Measurements from ENCODE around the gene SAMSN1. TPM values are rescaled to one million over a fixed set of nuclear protein-coding genes. Genes with fewer than 3 reads are reported as not detected.

The SAMSN1 gene
- total RNA-seq, 1 experiment from 2014 or later = 2.8 TPM

GRCh38 chr21:14526199-14526598 lies 19.9 kb downstream of the SAMSN1 start:
- Mint-ChIP-seq H3K4me3 (no peak overlapping the region), H3K27ac (no peak overlapping the region), H3K4me1 (peaks cover 0 to 3% of the 10 kb centered on the region in 2 experiments; a peak in 1 of 4 replicates), H3K27me3 (ENCODE audit: low read depth) (no peaks in the 10 kb centered on the region), H3K36me3 (ENCODE audit: insufficient read depth in 1 of 3, low read depth in 3 of 3) (no peaks in the 10 kb centered on the region), H3K9me3 (no peaks in the 10 kb centered on the region)
- no peaks in the 10 kb centered on the region for H3K79me1 ChIP-seq (ENCODE audit: insufficient read depth, low read depth, low read length, poor library complexity, severe bottlenecking)
- H3K18ac ChIP-seq (ENCODE audit: insufficient read length, low read depth, low read length) = no peak overlapping the region
- no peak overlapping the region for H3K27ac ChIP-seq (ENCODE audit: insufficient read length, low read depth, low read length)
- no peak overlapping the region for H3T11ph ChIP-seq (ENCODE audit: low read length)
- H3K4ac ChIP-seq (ENCODE audit: low read depth, low read length) = no peak overlapping the region
- no peak for TF ChIP-seq CTCF (conservative IDR thresholded peaks at IDR 0.05)
- no peak for DNase-seq
- no peak overlapping the region for H3K56ac ChIP-seq (ENCODE audit: insufficient read length, low read depth, low read length)
- no peak overlapping the region for H2BK12ac ChIP-seq (ENCODE audit: insufficient read length, low read depth, low read length)
- H2BK15ac ChIP-seq (ENCODE audit: low read depth, low read length) = no peak overlapping the region
- no peak overlapping the region for H2BK20ac ChIP-seq (ENCODE audit: low read depth, low read length, poor library complexity, severe bottlenecking)
- H3K9me3 ChIP-seq (ENCODE audit: control insufficient read depth, low read depth, low read length) = no peaks in the 10 kb centered on the region
- no peaks in the 10 kb centered on the region for H3K79me2 ChIP-seq (ENCODE audit: insufficient read depth, low read length)
- WGBS (ENCODE audit: extremely low coverage, insufficient read length, low lambda C conversion rate) = no CpG with 5 or more reads among the region's 3 CpGs
- H3K27me3 ChIP-seq (ENCODE audit: insufficient read depth, low read length) = no peaks in the 10 kb centered on the region
- H2AFZ ChIP-seq (ENCODE audit: low read length) = no peak overlapping the region
- H4K8ac ChIP-seq (replicated peaks; ENCODE audit: insufficient read length, low read depth, low read length) = no peak overlapping the region
- no peak overlapping the region for H2BK5ac ChIP-seq (ENCODE audit: insufficient read length, low read length)
- no peak overlapping the region for H3K14ac ChIP-seq (ENCODE audit: insufficient read depth, low read length)
- no peak overlapping the region for H2AK5ac ChIP-seq (ENCODE audit: insufficient read length, low read length)
- H4K5ac ChIP-seq (ENCODE audit: insufficient read length, low read depth, low read length) = no peak overlapping the region
- H4K20me1 ChIP-seq (ENCODE audit: control insufficient read depth, insufficient read depth, insufficient read length) = no peaks in the 10 kb centered on the region
- no peaks in the 10 kb centered on the region for H3K23me2 ChIP-seq (ENCODE audit: insufficient read length, low read depth, low read length, poor library complexity, severe bottlenecking)
- H3K4me2 ChIP-seq (ENCODE audit: insufficient read depth, insufficient read length, low read length) = no peak overlapping the region
- no peak overlapping the region for H2BK120ac ChIP-seq (ENCODE audit: low read depth, low read length, poor library complexity, severe bottlenecking)
- H3K4me1 ChIP-seq (ENCODE audit: insufficient read depth, low read length) = no peaks in the 10 kb centered on the region
- no peak overlapping the region for H4K91ac ChIP-seq (ENCODE audit: insufficient read length, low read depth, low read length)
- H3K9ac ChIP-seq (ENCODE audit: extremely low read depth, insufficient read length, low read length) = no peak overlapping the region
- H3K23ac ChIP-seq (ENCODE audit: insufficient read length, low read depth, low read length) = no peak overlapping the region

Data from H9 (cell line).